ENCODE results near the gene RPL19. TPM values are rescaled to one million over a fixed set of nuclear protein-coding genes. Genes with fewer than 3 reads are reported as not detected.
A peak's percentile ranks its signal among the peaks of the same experiment; 100 is the strongest.

Gene RPL19
- total and polyA plus RNA-seq, 3 donors from 2014 or later = 954 to 1,741 (median 1,719) TPM

DNA sequence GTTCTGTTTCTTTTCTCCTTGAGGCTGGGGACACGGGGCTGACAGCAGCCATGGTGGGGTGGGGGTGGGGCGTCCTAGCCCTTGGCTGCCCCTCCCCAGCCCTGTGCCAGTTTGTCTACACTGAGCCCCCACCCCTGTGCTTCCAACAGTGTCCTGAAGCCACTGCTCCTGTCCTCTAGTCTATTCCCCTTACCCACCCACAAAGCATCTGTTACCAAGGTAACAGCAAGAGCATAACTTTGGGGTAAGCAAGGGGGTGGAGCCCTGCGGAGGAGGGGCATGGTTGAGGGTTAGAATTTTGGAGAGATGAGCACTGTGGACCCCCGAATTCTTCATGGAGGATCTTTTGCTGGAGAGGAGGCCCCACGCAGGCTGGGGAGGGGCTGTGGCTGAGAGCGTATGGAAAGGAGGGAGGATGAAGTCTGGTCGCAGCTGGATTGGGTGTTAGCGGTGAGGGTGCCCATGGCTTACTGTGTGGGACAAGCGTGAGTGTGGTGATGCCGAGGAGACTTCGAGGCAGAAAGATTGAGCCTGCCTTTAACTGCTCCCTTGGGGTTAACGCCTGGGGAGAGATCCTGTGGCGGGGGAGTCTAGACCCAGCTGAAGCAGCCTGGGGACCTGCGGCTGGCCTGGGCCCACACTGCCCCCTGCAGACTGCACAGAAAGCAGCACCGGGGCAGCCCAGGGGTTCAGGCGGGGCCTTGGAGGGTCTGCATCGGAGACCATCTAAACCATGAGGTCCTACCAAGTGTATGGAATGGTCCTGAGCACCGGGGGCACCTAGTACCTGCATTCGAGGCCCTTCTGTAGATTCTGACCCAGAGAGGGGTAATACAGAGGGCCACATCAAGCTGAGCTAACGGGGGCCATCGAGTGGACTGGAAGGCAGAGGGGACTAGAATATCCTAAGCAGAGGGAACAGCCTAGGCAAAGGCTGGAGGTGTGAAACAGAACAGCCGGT, 31.8 kb downstream of the RPL19 start:
- intact Hi-C loops (cut with DNase I; ENCODE audit: low total_unique reads) = no loop called here
- H3K27ac ChIP-seq = no peak overlapping the region

DNA sequence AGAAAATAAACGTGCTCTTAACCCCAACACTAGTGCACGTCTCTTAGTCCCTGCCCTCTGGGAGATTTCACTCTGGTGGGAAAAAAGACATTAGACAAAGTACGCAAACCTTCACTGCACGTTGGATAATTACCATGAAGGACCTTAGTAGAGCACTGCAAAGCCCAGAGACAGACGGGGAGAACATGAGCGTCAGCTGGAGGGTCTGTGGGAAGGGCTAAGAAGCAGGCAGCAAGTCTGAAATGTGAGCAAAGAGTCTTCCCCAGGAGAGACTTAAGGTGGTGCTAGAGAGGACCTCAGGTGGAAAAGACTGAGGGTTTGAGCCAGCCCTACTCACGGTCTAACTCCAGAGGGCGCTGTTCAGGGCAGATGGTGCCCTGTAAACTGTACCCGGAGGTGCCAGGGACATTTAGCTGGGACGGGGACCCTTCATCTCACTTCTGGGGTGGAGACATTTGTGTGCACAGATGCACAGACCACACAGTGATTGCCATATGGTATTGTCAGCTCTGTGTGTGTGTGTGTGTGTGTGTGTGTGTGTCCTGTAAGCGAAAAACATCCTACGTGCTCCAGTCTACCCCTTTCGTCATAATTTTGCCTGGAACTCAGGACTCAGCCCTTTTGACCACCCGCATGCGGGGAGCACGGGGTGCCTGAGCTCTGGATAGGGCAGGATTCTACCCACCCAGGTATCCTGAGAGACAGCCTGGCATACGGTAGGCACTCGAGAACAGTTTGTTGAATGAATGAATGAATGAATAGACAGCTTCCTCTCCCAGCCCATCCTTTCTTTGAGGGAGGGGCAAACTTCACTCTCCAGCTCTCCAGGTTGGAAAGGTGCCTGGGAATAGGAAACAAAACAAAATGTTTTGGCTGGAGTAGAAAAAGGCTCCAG, 35.7 kb downstream of the RPL19 start:
- DNase-seq = peak; percentile 48

More for the DNA sequence above, 31.8 kb downstream of the RPL19 start:
- peak; percentile 47 for DNase-seq
- no peak for TF ChIP-seq POLR2A (IDR thresholded peaks at IDR 0.05)
- TF ChIP-seq, protein P1, sequence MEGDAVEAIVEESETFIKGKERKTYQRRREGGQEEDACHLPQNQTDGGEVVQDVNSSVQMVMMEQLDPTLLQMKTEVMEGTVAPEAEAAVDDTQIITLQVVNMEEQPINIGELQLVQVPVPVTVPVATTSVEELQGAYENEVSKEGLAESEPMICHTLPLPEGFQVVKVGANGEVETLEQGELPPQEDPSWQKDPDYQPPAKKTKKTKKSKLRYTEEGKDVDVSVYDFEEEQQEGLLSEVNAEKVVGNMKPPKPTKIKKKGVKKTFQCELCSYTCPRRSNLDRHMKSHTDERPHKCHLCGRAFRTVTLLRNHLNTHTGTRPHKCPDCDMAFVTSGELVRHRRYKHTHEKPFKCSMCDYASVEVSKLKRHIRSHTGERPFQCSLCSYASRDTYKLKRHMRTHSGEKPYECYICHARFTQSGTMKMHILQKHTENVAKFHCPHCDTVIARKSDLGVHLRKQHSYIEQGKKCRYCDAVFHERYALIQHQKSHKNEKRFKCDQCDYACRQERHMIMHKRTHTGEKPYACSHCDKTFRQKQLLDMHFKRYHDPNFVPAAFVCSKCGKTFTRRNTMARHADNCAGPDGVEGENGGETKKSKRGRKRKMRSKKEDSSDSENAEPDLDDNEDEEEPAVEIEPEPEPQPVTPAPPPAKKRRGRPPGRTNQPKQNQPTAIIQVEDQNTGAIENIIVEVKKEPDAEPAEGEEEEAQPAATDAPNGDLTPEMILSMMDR (IDR thresholded peaks at IDR 0.05) = peak in 2 of 3 experiments; percentile 28 to 65
- Histone ChIP-seq H3K4me1 (no peaks in the 10 kb centered on the region), H3K9me3 (no peaks in the 10 kb centered on the region), H3K27me3 (no peaks in the 10 kb centered on the region), H3K36me3 (ENCODE audit: low read depth, missing control alignments) (no peaks in the 10 kb centered on the region), H3K4me3 (no peak overlapping the region)
- WGBS, 2 donors = 26 to 38% methylated on average over 17 to 22 of the region's 22 CpGs

DNA sequence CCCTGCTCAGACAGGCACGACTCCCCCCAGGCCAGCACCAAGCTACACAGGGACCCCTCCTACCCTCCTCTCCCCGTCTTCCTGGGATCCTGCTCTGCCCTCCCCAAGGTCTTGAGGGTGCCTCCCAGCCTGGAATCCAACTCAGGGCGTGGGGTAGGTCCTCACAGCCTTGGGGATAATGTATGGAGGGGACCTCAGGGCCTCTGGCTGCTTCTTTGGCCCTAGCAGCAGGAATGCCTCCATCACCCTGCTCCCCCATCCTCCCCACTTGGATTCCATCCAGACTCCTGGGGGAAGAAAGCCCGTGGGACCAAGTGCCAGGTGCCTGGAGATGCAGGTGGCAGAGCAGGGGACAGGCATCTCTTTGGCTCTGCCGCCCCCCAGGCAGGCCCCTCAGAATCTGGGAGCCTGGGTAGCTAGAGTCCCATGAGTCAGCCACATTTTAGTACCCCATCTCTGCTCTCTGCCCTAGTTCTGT, 36.4 kb downstream of the RPL19 start:
- Histone ChIP-seq H3K9me3 (no peaks in the 10 kb centered on the region), H3K27ac (no peak overlapping the region), H3K4me3 (no peak overlapping the region), H3K36me3 (ENCODE audit: low read depth, missing control alignments) (no peaks in the 10 kb centered on the region), H3K27me3 (no peaks in the 10 kb centered on the region), H3K4me1 (no peaks in the 10 kb centered on the region)
- intact Hi-C loops (cut with DNase I; ENCODE audit: low total_unique reads) = no loop called here
- DNase-seq = no peak
- WGBS, 2 donors = 48 to 54% methylated on average over 5 of the region's 5 CpGs
- no peak for TF ChIP-seq POLR2A (IDR thresholded peaks at IDR 0.05)
- TF ChIP-seq, protein P1 (IDR thresholded peaks at IDR 0.05) = no peak

More for the DNA sequence above, 35.7 kb downstream of the RPL19 start:
- TF ChIP-seq, protein P1 (IDR thresholded peaks at IDR 0.05) = peak; percentile 33 to 56 (median 40)
- TF ChIP-seq POLR2A (IDR thresholded peaks at IDR 0.05) = no peak
- H3K36me3 ChIP-seq (ENCODE audit: low read depth, missing control alignments) = no peaks in the 10 kb centered on the region
- no peaks in the 10 kb centered on the region for H3K9me3 ChIP-seq
- intact Hi-C loops (cut with DNase I; ENCODE audit: low total_unique reads) = no loop called here
- no peaks in the 10 kb centered on the region for H3K27me3 ChIP-seq
- no peak overlapping the region for H3K4me3 ChIP-seq
- H3K4me1 ChIP-seq = no peaks in the 10 kb centered on the region
- no peak overlapping the region for H3K27ac ChIP-seq
- WGBS, 2 donors = 43 to 57% methylated on average over 18 of the region's 18 CpGs

DNA sequence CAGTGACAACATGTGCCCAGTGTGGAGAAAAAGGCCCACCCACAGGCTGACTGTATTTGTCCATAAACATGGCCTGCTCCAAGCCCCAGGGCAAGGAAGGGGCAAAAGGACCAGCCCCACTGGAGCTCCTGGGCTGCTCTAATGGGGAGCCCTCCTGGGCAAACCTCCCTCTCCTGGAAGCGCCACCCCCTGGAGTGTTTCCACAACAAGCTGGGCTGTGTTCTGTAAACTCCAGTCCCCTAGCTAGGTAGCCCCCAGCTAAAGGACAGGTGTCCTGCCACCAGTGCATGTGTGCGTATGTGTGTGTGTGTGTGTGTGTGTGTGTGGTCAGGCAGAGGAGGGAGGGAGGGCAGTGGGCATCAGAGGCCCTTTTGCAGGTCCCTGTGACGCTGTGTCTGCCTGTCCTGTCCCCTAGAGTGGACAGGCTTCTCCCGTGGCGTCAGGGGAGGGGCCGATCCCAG, 36.9 kb downstream of the RPL19 start:
- DNase-seq = no peak
- Histone ChIP-seq H3K27ac (no peak overlapping the region), H3K4me3 (no peak overlapping the region), H3K9me3 (no peaks in the 10 kb centered on the region), H3K36me3 (ENCODE audit: low read depth, missing control alignments) (no peaks in the 10 kb centered on the region), H3K27me3 (no peaks in the 10 kb centered on the region), H3K4me1 (no peaks in the 10 kb centered on the region)
- intact Hi-C loops (cut with DNase I; ENCODE audit: low total_unique reads) = no loop called here
- 79 to 83% methylated on average over 3 to 6 of the region's 6 CpGs for WGBS, 2 donors
- TF ChIP-seq, protein P1 (IDR thresholded peaks at IDR 0.05) = no peak

Data from testis (tissue), 3 donors.